GM18526 (cell line): ENCODE results near the gene SLC26A3.

Experiments
- POLR2A ChIP-seq: IDR thresholded peaks from 3 replicates; pipeline ENCODE4 v1.6.1; 2011; ENCODE audit not compliant: insufficient read length; ENCODE audit errors: extremely low read depth

Gene SLC26A3

GRCh38 chr7:107824858-107825257 lies 21.8 kb upstream of the SLC26A3 start:
- no peak for TF ChIP-seq POLR2A

- TF ChIP-seq POLR2A: no peak
These were observed 15.6 kb upstream of the SLC26A3 start for GRCh38 chr7:107818622-107819021.

- no peak for TF ChIP-seq POLR2A
These were observed 13.1 kb upstream of the SLC26A3 start for GRCh38 chr7:107816011-107816566.

- no peak for TF ChIP-seq POLR2A
These were observed 12.3 kb upstream of the SLC26A3 start for GRCh38 chr7:107815254-107815882.

GRCh38 chr7:107813524-107813923 lies 10.5 kb upstream of the SLC26A3 start:
- no peak for TF ChIP-seq POLR2A

- TF ChIP-seq POLR2A: no peak
These were observed 8.9 kb upstream of the SLC26A3 start for GRCh38 chr7:107811934-107812333.

GRCh38 chr7:107810626-107811025 lies 7.6 kb upstream of the SLC26A3 start:
- TF ChIP-seq POLR2A: no peak

GRCh38 chr7:107809179-107809578 lies 6.2 kb upstream of the SLC26A3 start:
- no peak for TF ChIP-seq POLR2A

GRCh38 chr7:107799647-107800264 lies 3.3 kb downstream of the SLC26A3 start:
- no peak for TF ChIP-seq POLR2A

GRCh38 chr7:107792364-107792763 lies 10.7 kb downstream of the SLC26A3 start:
- no peak for TF ChIP-seq POLR2A

- no peak for TF ChIP-seq POLR2A
These were observed 13.4 kb downstream of the SLC26A3 start for GRCh38 chr7:107789647-107790046.

- TF ChIP-seq POLR2A: no peak
These were observed 14.4 kb downstream of the SLC26A3 start for GRCh38 chr7:107788662-107789061.

- no peak for TF ChIP-seq POLR2A
These were observed 14.8 kb downstream of the SLC26A3 start for GRCh38 chr7:107788216-107788615.

- no peak for TF ChIP-seq POLR2A
These were observed 17.1 kb downstream of the SLC26A3 start for GRCh38 chr7:107785926-107786325.

GRCh38 chr7:107785170-107785569 lies 17.9 kb downstream of the SLC26A3 start:
- no peak for TF ChIP-seq POLR2A

- TF ChIP-seq POLR2A: no peak
These were observed 19.4 kb downstream of the SLC26A3 start for GRCh38 chr7:107783648-107784047.

- TF ChIP-seq POLR2A: no peak
These were observed 20.6 kb downstream of the SLC26A3 start for GRCh38 chr7:107782374-107782773.
